ENCODE measurements around the gene TSPAN9. TPM values are rescaled to one million over a fixed set of nuclear protein-coding genes. Genes with fewer than 3 reads are reported as not detected.
A peak's percentile ranks its signal among the peaks of the same experiment; 100 is the strongest.

TSPAN9 gene
- total and polyA plus RNA-seq, 2 experiments from 2014 or later: 6.0 to 31.5 TPM

DNA sequence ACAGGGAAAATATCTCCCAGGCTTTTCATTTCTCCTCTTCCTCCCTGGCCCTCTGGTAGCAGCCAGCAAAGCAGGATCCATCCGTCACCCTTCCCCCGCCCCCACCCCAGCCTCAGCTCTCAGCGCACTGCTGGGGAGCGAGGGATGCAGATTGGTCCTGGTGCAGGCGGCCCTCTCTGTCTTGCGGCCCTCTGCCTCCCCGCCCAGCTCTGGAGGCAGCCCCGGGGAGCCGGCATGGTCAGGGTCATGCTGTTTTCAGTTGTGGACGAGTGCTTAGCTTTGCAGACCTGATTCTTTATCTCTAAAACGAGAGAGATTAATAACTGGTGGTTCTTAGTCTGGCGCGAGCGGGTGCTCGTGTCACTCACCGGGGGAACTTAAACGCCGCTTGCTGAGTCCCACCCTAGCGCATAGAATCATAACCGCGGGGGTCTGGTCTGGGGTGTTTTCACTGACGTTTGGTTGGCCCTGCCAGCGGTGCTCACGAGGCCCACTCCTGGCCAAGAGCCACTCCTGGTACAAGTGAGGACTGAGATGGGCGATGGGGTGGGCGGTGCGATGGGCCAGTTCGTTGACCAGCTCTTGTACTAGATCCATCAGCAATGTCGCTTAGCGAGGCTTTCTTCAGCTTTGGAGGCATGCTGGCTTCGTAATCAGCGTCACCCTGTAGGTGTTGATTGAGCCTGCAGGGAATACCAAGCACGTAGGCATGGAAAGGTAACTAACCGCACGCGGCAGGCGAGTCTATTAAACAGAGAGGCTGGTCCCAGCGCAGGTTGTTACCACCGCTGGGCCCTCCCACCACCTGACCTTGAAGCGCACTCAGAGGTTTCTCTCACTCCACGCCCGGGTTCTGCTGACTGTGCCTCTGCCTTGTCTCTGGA lies 95.2 kb downstream of the TSPAN9 start:
- H3K27me3 ChIP-seq (ENCODE audit: insufficient read depth): no peaks in the 10 kb centered on the region
- H4K20me1 ChIP-seq (replicated peaks; ENCODE audit: insufficient read depth): no peaks in the 10 kb centered on the region; the same call in 1 of the 2 replicates
- TF ChIP-seq, protein P1, sequence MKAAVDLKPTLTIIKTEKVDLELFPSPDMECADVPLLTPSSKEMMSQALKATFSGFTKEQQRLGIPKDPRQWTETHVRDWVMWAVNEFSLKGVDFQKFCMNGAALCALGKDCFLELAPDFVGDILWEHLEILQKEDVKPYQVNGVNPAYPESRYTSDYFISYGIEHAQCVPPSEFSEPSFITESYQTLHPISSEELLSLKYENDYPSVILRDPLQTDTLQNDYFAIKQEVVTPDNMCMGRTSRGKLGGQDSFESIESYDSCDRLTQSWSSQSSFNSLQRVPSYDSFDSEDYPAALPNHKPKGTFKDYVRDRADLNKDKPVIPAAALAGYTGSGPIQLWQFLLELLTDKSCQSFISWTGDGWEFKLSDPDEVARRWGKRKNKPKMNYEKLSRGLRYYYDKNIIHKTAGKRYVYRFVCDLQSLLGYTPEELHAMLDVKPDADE (IDR thresholded peaks at IDR 0.05): no peak
- TF ChIP-seq NANOG (IDR thresholded peaks at IDR 0.05; ENCODE audit: borderline replicate concordance): no peak
- no peak for TF ChIP-seq ZNF331 (CRISPR knock-in tag; IDR thresholded peaks at IDR 0.05; ENCODE audit: low read depth)
- TF ChIP-seq, protein P2, sequence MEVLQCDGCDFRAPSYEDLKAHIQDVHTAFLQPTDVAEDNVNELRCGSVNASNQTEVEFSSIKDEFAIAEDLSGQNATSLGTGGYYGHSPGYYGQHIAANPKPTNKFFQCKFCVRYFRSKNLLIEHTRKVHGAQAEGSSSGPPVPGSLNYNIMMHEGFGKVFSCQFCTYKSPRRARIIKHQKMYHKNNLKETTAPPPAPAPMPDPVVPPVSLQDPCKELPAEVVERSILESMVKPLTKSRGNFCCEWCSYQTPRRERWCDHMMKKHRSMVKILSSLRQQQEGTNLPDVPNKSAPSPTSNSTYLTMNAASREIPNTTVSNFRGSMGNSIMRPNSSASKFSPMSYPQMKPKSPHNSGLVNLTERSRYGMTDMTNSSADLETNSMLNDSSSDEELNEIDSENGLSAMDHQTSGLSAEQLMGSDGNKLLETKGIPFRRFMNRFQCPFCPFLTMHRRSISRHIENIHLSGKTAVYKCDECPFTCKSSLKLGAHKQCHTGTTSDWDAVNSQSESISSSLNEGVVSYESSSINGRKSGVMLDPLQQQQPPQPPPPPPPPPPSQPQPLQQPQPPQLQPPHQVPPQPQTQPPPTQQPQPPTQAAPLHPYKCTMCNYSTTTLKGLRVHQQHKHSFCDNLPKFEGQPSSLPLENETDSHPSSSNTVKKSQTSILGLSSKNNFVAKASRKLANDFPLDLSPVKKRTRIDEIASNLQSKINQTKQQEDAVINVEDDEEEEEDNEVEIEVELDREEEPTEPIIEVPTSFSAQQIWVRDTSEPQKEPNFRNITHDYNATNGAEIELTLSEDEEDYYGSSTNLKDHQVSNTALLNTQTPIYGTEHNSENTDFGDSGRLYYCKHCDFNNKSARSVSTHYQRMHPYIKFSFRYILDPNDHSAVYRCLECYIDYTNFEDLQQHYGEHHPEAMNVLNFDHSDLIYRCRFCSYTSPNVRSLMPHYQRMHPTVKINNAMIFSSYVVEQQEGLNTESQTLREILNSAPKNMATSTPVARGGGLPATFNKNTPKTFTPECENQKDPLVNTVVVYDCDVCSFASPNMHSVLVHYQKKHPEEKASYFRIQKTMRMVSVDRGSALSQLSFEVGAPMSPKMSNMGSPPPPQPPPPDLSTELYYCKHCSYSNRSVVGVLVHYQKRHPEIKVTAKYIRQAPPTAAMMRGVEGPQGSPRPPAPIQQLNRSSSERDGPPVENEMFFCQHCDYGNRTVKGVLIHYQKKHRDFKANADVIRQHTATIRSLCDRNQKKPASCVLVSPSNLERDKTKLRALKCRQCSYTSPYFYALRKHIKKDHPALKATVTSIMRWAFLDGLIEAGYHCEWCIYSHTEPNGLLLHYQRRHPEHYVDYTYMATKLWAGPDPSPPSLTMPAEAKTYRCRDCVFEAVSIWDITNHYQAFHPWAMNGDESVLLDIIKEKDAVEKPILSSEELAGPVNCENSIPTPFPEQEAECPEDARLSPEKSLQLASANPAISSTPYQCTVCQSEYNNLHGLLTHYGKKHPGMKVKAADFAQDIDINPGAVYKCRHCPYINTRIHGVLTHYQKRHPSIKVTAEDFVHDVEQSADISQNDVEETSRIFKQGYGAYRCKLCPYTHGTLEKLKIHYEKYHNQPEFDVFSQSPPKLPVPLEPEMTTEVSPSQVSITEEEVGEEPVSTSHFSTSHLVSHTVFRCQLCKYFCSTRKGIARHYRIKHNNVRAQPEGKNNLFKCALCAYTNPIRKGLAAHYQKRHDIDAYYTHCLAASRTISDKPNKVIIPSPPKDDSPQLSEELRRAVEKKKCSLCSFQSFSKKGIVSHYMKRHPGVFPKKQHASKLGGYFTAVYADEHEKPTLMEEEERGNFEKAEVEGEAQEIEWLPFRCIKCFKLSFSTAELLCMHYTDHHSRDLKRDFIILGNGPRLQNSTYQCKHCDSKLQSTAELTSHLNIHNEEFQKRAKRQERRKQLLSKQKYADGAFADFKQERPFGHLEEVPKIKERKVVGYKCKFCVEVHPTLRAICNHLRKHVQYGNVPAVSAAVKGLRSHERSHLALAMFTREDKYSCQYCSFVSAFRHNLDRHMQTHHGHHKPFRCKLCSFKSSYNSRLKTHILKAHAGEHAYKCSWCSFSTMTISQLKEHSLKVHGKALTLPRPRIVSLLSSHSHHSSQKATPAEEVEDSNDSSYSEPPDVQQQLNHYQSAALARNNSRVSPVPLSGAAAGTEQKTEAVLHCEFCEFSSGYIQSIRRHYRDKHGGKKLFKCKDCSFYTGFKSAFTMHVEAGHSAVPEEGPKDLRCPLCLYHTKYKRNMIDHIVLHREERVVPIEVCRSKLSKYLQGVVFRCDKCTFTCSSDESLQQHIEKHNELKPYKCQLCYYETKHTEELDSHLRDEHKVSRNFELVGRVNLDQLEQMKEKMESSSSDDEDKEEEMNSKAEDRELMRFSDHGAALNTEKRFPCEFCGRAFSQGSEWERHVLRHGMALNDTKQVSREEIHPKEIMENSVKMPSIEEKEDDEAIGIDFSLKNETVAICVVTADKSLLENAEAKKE (CRISPR knock-in tag; IDR thresholded peaks at IDR 0.05): no peak
- TF ChIP-seq CREB1 (CRISPR knock-in tag; IDR thresholded peaks at IDR 0.05; ENCODE audit: low read depth): no peak
- TF ChIP-seq EZH2phosphoT487 (IDR thresholded peaks at IDR 0.05; ENCODE audit: unreplicated experiment): no peak
- TF ChIP-seq, protein P3, sequence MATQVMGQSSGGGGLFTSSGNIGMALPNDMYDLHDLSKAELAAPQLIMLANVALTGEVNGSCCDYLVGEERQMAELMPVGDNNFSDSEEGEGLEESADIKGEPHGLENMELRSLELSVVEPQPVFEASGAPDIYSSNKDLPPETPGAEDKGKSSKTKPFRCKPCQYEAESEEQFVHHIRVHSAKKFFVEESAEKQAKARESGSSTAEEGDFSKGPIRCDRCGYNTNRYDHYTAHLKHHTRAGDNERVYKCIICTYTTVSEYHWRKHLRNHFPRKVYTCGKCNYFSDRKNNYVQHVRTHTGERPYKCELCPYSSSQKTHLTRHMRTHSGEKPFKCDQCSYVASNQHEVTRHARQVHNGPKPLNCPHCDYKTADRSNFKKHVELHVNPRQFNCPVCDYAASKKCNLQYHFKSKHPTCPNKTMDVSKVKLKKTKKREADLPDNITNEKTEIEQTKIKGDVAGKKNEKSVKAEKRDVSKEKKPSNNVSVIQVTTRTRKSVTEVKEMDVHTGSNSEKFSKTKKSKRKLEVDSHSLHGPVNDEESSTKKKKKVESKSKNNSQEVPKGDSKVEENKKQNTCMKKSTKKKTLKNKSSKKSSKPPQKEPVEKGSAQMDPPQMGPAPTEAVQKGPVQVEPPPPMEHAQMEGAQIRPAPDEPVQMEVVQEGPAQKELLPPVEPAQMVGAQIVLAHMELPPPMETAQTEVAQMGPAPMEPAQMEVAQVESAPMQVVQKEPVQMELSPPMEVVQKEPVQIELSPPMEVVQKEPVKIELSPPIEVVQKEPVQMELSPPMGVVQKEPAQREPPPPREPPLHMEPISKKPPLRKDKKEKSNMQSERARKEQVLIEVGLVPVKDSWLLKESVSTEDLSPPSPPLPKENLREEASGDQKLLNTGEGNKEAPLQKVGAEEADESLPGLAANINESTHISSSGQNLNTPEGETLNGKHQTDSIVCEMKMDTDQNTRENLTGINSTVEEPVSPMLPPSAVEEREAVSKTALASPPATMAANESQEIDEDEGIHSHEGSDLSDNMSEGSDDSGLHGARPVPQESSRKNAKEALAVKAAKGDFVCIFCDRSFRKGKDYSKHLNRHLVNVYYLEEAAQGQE (IDR thresholded peaks at IDR 0.05; ENCODE audit: unreplicated experiment): no peak
- TF ChIP-seq JUNB (IDR thresholded peaks at IDR 0.05; ENCODE audit: unreplicated experiment): no peak
- no peak for TF ChIP-seq EZH2 (IDR thresholded peaks at IDR 0.05; ENCODE audit: low read depth, unreplicated experiment)
- TF ChIP-seq, protein P4, sequence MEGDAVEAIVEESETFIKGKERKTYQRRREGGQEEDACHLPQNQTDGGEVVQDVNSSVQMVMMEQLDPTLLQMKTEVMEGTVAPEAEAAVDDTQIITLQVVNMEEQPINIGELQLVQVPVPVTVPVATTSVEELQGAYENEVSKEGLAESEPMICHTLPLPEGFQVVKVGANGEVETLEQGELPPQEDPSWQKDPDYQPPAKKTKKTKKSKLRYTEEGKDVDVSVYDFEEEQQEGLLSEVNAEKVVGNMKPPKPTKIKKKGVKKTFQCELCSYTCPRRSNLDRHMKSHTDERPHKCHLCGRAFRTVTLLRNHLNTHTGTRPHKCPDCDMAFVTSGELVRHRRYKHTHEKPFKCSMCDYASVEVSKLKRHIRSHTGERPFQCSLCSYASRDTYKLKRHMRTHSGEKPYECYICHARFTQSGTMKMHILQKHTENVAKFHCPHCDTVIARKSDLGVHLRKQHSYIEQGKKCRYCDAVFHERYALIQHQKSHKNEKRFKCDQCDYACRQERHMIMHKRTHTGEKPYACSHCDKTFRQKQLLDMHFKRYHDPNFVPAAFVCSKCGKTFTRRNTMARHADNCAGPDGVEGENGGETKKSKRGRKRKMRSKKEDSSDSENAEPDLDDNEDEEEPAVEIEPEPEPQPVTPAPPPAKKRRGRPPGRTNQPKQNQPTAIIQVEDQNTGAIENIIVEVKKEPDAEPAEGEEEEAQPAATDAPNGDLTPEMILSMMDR (conservative IDR thresholded peaks at IDR 0.05; ENCODE audit: low read depth in 2 of 2): no peak
- TF ChIP-seq POLR2AphosphoS5 (IDR thresholded peaks at IDR 0.05; ENCODE audit: low read depth): no peak
- TF ChIP-seq STAT1 (IDR thresholded peaks at IDR 0.05; ENCODE audit: unreplicated experiment): no peak
- no peak for TF ChIP-seq ZNF114 (CRISPR knock-in tag; IDR thresholded peaks at IDR 0.05)
- no peaks in the 10 kb centered on the region for H3K36me3 ChIP-seq (ENCODE audit: insufficient read depth)
- peak; percentile 44 for DNase-seq (ENCODE audit: low spot score)
- no peak overlapping the region for H3K27ac Mint-ChIP-seq
- peaks cover 56% of the 10 kb centered on the region for H3K4me1 Mint-ChIP-seq
- H3K27ac ChIP-seq (ENCODE audit: low read depth): no peak overlapping the region
- H3K9me2 ChIP-seq (ENCODE audit: insufficient read depth): no peaks in the 10 kb centered on the region
- H3K27me3 Mint-ChIP-seq (ENCODE audit: insufficient read depth, low read depth, poor library complexity): peaks cover 8% of the 10 kb centered on the region
- no peak overlapping the region for H3K4me3 Mint-ChIP-seq
- ATAC-seq: peak; percentile 81
- no peaks in the 10 kb centered on the region for H3K36me3 Mint-ChIP-seq (ENCODE audit: low read depth)
- H3K9me3 Mint-ChIP-seq: no peaks in the 10 kb centered on the region
- no peak overlapping the region for H3K4me3 ChIP-seq
- H2AFZ ChIP-seq: no peak overlapping the region
- H3K4me1 ChIP-seq (ENCODE audit: insufficient read depth): peaks cover 26% of the 10 kb centered on the region
- H3K4me2 ChIP-seq: no peak overlapping the region
- 0 out of 2 replicates have a peak, but pooled peaks cover 4% of the 10 kb centered on the region for H3F3A ChIP-seq (replicated peaks; ENCODE audit: low read depth)
- H3K79me2 ChIP-seq (replicated peaks; ENCODE audit: insufficient read depth): no peaks in the 10 kb centered on the region
